ENCODE measurements around the gene RTN1. TPM values are rescaled to one million over a fixed set of nuclear protein-coding genes. Genes with fewer than 3 reads are reported as not detected.

RTN1 gene
- total RNA-seq, 1 donor from 2014 or later = not detected

DNA sequence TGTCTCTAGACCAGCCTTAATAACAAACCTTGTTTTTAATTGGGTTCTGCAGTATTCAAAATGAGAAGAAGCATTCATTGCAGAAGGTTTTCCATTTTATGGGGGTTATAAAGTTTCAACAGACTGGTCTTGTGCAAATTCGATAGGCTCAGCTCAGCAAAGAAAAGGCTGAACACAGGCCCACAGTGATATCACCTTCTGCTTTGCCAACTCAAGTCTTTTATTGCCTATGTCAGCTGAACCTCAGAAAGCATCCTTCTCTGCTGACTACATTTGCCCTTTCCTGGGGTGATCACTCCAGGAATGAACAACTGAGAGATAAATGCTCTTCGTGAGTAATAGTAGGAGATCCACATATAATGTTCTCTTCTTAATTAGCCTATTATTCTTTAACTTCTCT is 159.5 kb downstream of the RTN1 start:
- CTCF ChIA-PET = no interaction called here
- no peak overlapping the region for H3K4me3 Mint-ChIP-seq

DNA sequence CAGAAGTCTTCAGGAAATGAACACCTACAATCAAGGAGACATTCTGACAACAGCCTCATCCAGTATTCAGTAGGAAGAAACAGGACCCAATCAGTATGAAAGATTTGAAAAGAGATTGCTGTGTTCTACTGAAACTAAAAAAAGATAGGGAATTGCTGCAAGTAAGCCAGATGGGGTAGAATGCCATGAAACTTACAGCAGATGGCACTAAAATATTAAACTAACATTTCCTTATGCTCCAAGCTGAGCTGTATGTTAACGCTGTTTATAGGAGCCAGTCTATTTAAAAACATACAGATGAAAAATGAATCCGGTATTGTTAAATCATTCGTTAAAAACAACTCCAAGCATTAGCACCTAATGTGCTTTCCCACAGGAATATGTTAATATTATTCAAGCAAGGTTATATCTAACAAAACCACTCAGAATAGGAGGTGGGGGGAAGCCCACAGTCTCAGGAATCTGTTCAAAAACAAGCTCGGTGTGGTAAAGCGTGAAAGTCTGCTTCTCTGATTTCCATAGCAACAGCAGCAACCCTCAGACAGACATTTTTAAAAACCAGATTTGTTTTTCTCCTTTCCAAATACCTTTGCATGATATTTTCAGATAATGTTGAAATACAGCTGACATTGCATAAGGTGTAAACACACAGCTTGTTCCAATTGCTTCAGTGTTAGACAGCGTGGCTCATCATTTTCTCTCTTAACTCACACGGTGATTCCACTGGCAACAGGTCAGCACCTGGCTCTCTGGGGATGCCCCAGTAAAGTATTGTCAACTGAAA is 162.6 kb downstream of the RTN1 start:
- DNase-seq = no peak
- ATAC-seq (ENCODE audit: low read depth) = no peak
- Mint-ChIP-seq H3K4me1 (no peaks in the 10 kb centered on the region), H3K4me3 (no peak overlapping the region), H3K36me3 (ENCODE audit: low read depth) (no peaks in the 10 kb centered on the region), H3K27ac (no peak overlapping the region), H3K27me3 (no peaks in the 10 kb centered on the region), H3K9me3 (no peaks in the 10 kb centered on the region)
- intact Hi-C loops (cut with micrococcal nuclease) = no loop called here
- POLR2A ChIA-PET = no interaction called here
- TF ChIP-seq, protein P1, sequence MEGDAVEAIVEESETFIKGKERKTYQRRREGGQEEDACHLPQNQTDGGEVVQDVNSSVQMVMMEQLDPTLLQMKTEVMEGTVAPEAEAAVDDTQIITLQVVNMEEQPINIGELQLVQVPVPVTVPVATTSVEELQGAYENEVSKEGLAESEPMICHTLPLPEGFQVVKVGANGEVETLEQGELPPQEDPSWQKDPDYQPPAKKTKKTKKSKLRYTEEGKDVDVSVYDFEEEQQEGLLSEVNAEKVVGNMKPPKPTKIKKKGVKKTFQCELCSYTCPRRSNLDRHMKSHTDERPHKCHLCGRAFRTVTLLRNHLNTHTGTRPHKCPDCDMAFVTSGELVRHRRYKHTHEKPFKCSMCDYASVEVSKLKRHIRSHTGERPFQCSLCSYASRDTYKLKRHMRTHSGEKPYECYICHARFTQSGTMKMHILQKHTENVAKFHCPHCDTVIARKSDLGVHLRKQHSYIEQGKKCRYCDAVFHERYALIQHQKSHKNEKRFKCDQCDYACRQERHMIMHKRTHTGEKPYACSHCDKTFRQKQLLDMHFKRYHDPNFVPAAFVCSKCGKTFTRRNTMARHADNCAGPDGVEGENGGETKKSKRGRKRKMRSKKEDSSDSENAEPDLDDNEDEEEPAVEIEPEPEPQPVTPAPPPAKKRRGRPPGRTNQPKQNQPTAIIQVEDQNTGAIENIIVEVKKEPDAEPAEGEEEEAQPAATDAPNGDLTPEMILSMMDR (IDR thresholded peaks at IDR 0.05) = no peak
- CTCF ChIA-PET = no interaction called here

More for the DNA sequence above, 159.5 kb downstream of the RTN1 start:
- POLR2A ChIA-PET = no interaction called here
- Mint-ChIP-seq H3K4me1 (no peaks in the 10 kb centered on the region), H3K9me3 (no peaks in the 10 kb centered on the region), H3K27me3 (no peaks in the 10 kb centered on the region), H3K27ac (no peak overlapping the region), H3K36me3 (ENCODE audit: low read depth) (no peaks in the 10 kb centered on the region)
- DNase-seq (no peak), ATAC-seq (ENCODE audit: low read depth) (no peak)
- intact Hi-C loops (cut with micrococcal nuclease) = no loop called here
- TF ChIP-seq, protein P1 (IDR thresholded peaks at IDR 0.05) = no peak

DNA sequence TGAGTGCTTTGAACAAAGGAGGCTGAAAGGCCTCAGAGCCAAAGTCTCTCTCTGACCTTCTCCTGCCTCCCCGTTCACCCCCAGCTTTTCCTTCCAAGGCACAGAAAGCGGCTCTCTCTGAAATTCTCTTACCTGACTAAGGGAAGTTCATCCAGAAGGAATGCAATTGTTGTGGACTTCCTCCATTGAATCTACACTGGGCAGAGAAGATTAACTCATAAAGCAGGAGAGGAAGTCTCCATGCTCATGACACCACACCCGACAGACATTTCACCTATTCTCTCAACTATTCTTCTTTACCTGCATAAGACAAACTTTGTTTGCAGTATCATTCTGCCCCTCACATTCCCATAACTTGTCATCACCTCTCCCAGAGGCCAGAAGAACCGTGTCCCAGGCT is 164.7 kb downstream of the RTN1 start:
- TF ChIP-seq, protein P1 (IDR thresholded peaks at IDR 0.05) = no peak
- Mint-ChIP-seq H3K27me3 (no peaks in the 10 kb centered on the region), H3K4me3 (no peak overlapping the region), H3K36me3 (ENCODE audit: low read depth) (no peaks in the 10 kb centered on the region), H3K27ac (no peak overlapping the region), H3K9me3 (peaks cover 2% of the 10 kb centered on the region), H3K4me1 (no peaks in the 10 kb centered on the region)
- ChIA-PET POLR2A (no interaction called here), CTCF (no interaction called here)
- DNase-seq = no peak
- intact Hi-C loops (cut with micrococcal nuclease) = no loop called here
- ATAC-seq (ENCODE audit: low read depth) = no peak

DNA sequence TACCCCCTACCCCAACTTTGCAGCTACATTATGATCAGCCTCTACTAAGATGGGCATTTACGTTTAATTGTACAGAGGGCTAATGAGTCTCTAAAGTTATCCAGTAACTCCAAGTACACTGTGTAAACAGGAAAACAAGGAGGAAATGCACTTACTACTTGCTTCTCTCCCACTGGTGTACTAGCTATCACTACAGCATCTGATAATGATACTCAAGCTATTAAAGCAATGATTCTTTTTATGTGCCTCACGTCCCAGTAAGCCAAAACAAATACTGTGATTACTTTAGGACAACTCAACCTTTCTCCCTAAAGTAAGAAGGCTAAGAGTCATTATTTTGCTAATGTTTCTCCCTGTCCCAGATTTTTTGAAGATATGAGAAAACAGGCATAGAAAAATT is 165.3 kb downstream of the RTN1 start:
- CTCF ChIA-PET = no interaction called here
- intact Hi-C loops (cut with micrococcal nuclease) = no loop called here
- H3K4me3 Mint-ChIP-seq = no peak overlapping the region
- no peak overlapping the region for H3K27ac Mint-ChIP-seq
- no peaks in the 10 kb centered on the region for H3K36me3 Mint-ChIP-seq (ENCODE audit: low read depth)
- TF ChIP-seq, protein P1 (IDR thresholded peaks at IDR 0.05) = no peak
- peaks cover 2% of the 10 kb centered on the region for H3K9me3 Mint-ChIP-seq
- ATAC-seq (ENCODE audit: low read depth) (no peak), DNase-seq (no peak)
- no peaks in the 10 kb centered on the region for H3K27me3 Mint-ChIP-seq
- POLR2A ChIA-PET = no interaction called here
- no peaks in the 10 kb centered on the region for H3K4me1 Mint-ChIP-seq

DNA sequence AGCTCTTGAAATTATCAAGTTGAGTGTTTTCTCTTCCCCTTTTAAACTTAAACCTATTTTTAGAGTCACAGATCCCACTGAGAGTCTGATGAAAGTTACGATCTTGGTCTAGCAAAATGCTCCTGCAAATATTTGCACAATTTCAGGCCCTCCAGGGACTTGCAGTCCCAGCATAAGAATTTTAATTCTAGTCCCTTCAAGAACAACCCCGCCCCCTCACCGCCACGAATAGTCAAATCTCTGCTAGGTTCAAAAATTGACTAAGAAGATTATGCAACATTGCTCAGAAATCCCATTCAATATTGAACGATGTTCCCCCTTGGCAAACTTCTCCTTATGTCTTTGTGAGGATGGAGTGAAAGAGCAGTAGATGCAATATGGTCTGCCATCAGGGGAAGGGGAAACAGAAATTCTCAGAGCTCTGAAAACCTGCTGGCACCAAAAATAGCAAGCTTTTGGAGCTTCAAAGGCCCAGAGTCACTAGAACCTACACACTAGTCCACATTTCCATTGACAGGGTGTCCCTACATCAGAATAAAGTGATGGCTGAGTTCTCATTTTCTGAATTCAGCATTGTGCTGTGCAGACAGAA is 166.4 kb downstream of the RTN1 start:
- ATAC-seq (ENCODE audit: low read depth) (no peak), DNase-seq (no peak)
- Mint-ChIP-seq H3K36me3 (ENCODE audit: low read depth) (no peaks in the 10 kb centered on the region), H3K27ac (no peak overlapping the region), H3K4me3 (no peak overlapping the region), H3K4me1 (no peaks in the 10 kb centered on the region), H3K27me3 (no peaks in the 10 kb centered on the region), H3K9me3 (peaks cover 2% of the 10 kb centered on the region)
- CTCF ChIA-PET = no interaction called here
- TF ChIP-seq, protein P1 (IDR thresholded peaks at IDR 0.05) = no peak
- POLR2A ChIA-PET = no interaction called here
- intact Hi-C loops (cut with micrococcal nuclease) = no loop called here

Data from activated B cell treated with CpG ODN at 0.5 μM for 24 hours (primary cell).